Activated T-cell treated with anti-CD3 and anti-CD28 coated beads, Interleukin-2, amount 50 U/mL, for 72 hours (primary cell): Measurements from ENCODE around the gene ELFN1. TPM values are rescaled to one million over a fixed set of nuclear protein-coding genes. Genes with fewer than 3 reads are reported as not detected.

ENCODE experiments used
- ATAC-seq, 2 donors: fragments of 150-1000 bp; cut with Tn5 transposase; replicated peaks in 1 of 2; 2 replicates each; pipeline ENCODE4 v1.10.0; 2021; ENCODE audit warnings: moderate library complexity in 2 of 2, mild to moderate bottlenecking in 1 of 2
- DNase-seq, 2 donors: peaks; one replicate each; pipeline ENCODE4 v3.0.0; 2021 to 2022; ENCODE audit warnings: mixed read lengths in 1 of 2
- H3K27ac Mint-ChIP-seq: one replicate; pipeline ENCODE4 v1.8.0; 2022; ENCODE audit warnings: mild to moderate bottlenecking, moderate library complexity, mixed read lengths
- H3K27me3 Mint-ChIP-seq: one replicate; pipeline ENCODE4 v1.8.0; 2022; ENCODE audit warnings: low read depth, mixed read lengths
- H3K36me3 Mint-ChIP-seq, 2 donors: one replicate each; pipeline ENCODE4 v1.8.0; 2022; ENCODE audit warnings: mixed read lengths in 2 of 2, mild to moderate bottlenecking in 1 of 2; ENCODE audit not compliant: insufficient read depth in 2 of 2
- H3K4me1 Mint-ChIP-seq: one replicate; pipeline ENCODE4 v1.8.0; 2022; ENCODE audit warnings: low read depth, mixed read lengths
- H3K4me3 Mint-ChIP-seq, 2 donors: one replicate each; pipeline ENCODE4 v1.8.0; 2022; ENCODE audit warnings: mild to moderate bottlenecking in 2 of 2, mixed read lengths in 2 of 2, moderate library complexity in 2 of 2
- H3K9me3 Mint-ChIP-seq, 2 donors: one replicate each; pipeline ENCODE4 v1.8.0; 2022; ENCODE audit warnings: mixed read lengths in 2 of 2
- total RNA-seq, 2 donors: library from RNA; stranded (reverse); gene quantifications; one replicate each; pipeline ENCODE4 v1.2.3, GENCODE V29; 2022

ELFN1 gene
- total RNA-seq, 2 donors from 2014 or later: not detected

GRCh38 chr7:1733206-1733907 is 63.3 kb downstream of the ELFN1 start:
- H3K36me3 Mint-ChIP-seq: no peaks in the 10 kb centered on the region
- no peak overlapping the region for H3K27ac Mint-ChIP-seq
- H3K9me3 Mint-ChIP-seq: no peaks in the 10 kb centered on the region
- no peaks in the 10 kb centered on the region for H3K27me3 Mint-ChIP-seq
- ATAC-seq: peak in 1 of 2 donors; percentile 39
- DNase-seq: no peak
- no peak overlapping the region for H3K4me3 Mint-ChIP-seq
- peaks cover 3% of the 10 kb centered on the region for H3K4me1 Mint-ChIP-seq

- Mint-ChIP-seq H3K4me1 (peaks cover 6% of the 10 kb centered on the region), H3K9me3 (no peaks in the 10 kb centered on the region), H3K27me3 (no peaks in the 10 kb centered on the region), H3K4me3 (no peak overlapping the region), H3K36me3 (no peaks in the 10 kb centered on the region), H3K27ac (no peak overlapping the region)
- DNase-seq (no peak), ATAC-seq (no peak)
Measured at GRCh38 chr7:1733908-1734730, 64.0 kb downstream of the ELFN1 start.

GRCh38 chr7:1735262-1735661 is 65.2 kb downstream of the ELFN1 start:
- Mint-ChIP-seq H3K27me3 (no peaks in the 10 kb centered on the region), H3K27ac (no peak overlapping the region), H3K4me3 (no peak overlapping the region), H3K36me3 (no peaks in the 10 kb centered on the region), H3K9me3 (no peaks in the 10 kb centered on the region), H3K4me1 (peaks cover 9% of the 10 kb centered on the region)
- no peak for ATAC-seq
- DNase-seq: no peak

GRCh38 chr7:1735806-1736483 is 65.9 kb downstream of the ELFN1 start:
- no peak overlapping the region for H3K4me3 Mint-ChIP-seq
- no peaks in the 10 kb centered on the region for H3K27me3 Mint-ChIP-seq
- H3K4me1 Mint-ChIP-seq: peaks cover 9% of the 10 kb centered on the region
- no peaks in the 10 kb centered on the region for H3K36me3 Mint-ChIP-seq
- no peak for ATAC-seq
- no peak for DNase-seq
- no peaks in the 10 kb centered on the region for H3K9me3 Mint-ChIP-seq
- no peak overlapping the region for H3K27ac Mint-ChIP-seq

GRCh38 chr7:1736484-1736817 is 66.4 kb downstream of the ELFN1 start:
- Mint-ChIP-seq H3K36me3 (no peaks in the 10 kb centered on the region), H3K4me3 (no peak overlapping the region)

GRCh38 chr7:1736830-1737229 is 66.8 kb downstream of the ELFN1 start:
- H3K27me3 Mint-ChIP-seq: no peaks in the 10 kb centered on the region
- no peaks in the 10 kb centered on the region for H3K36me3 Mint-ChIP-seq
- ATAC-seq (no peak), DNase-seq (no peak)
- H3K4me1 Mint-ChIP-seq: peaks cover 9% of the 10 kb centered on the region
- no peak overlapping the region for H3K27ac Mint-ChIP-seq
- no peaks in the 10 kb centered on the region for H3K9me3 Mint-ChIP-seq
- no peak overlapping the region for H3K4me3 Mint-ChIP-seq

More at GRCh38 chr7:1736484-1736817, 66.4 kb downstream of the ELFN1 start:
- Mint-ChIP-seq H3K4me1 (peaks cover 9% of the 10 kb centered on the region), H3K27ac (no peak overlapping the region), H3K9me3 (no peaks in the 10 kb centered on the region), H3K27me3 (no peaks in the 10 kb centered on the region)
- ATAC-seq: no peak
- DNase-seq: no peak

GRCh38 chr7:1737523-1737922 is 67.4 kb downstream of the ELFN1 start:
- ATAC-seq (no peak), DNase-seq (no peak)
- Mint-ChIP-seq H3K4me3 (no peak overlapping the region), H3K4me1 (peaks cover 11% of the 10 kb centered on the region), H3K27me3 (no peaks in the 10 kb centered on the region), H3K36me3 (no peaks in the 10 kb centered on the region), H3K27ac (no peak overlapping the region), H3K9me3 (no peaks in the 10 kb centered on the region)

GRCh38 chr7:1737956-1738355 is 67.9 kb downstream of the ELFN1 start:
- DNase-seq (no peak), ATAC-seq (no peak)
- Mint-ChIP-seq H3K4me3 (no peak overlapping the region), H3K36me3 (no peaks in the 10 kb centered on the region), H3K27ac (no peak overlapping the region), H3K27me3 (no peaks in the 10 kb centered on the region), H3K4me1 (peaks cover 15% of the 10 kb centered on the region), H3K9me3 (no peaks in the 10 kb centered on the region)

- Mint-ChIP-seq H3K4me3 (no peak overlapping the region), H3K27ac (no peak overlapping the region), H3K27me3 (no peaks in the 10 kb centered on the region), H3K4me1 (peaks cover 15% of the 10 kb centered on the region), H3K36me3 (no peaks in the 10 kb centered on the region), H3K9me3 (no peaks in the 10 kb centered on the region)
- DNase-seq (no peak), ATAC-seq (no peak)
Measured at GRCh38 chr7:1738511-1738910, 68.4 kb downstream of the ELFN1 start.

GRCh38 chr7:1738956-1739355 is 68.9 kb downstream of the ELFN1 start:
- Mint-ChIP-seq H3K9me3 (no peaks in the 10 kb centered on the region), H3K27me3 (no peaks in the 10 kb centered on the region), H3K4me3 (no peak overlapping the region), H3K27ac (no peak overlapping the region), H3K36me3 (no peaks in the 10 kb centered on the region), H3K4me1 (peaks cover 15% of the 10 kb centered on the region)
- DNase-seq (no peak), ATAC-seq (no peak)

GRCh38 chr7:1739593-1739992 is 69.5 kb downstream of the ELFN1 start:
- H3K27me3 Mint-ChIP-seq: no peaks in the 10 kb centered on the region
- peaks cover 15% of the 10 kb centered on the region for H3K4me1 Mint-ChIP-seq
- H3K9me3 Mint-ChIP-seq: no peaks in the 10 kb centered on the region
- no peak overlapping the region for H3K4me3 Mint-ChIP-seq
- no peak overlapping the region for H3K27ac Mint-ChIP-seq
- H3K36me3 Mint-ChIP-seq: no peaks in the 10 kb centered on the region
- no peak for DNase-seq
- ATAC-seq: no peak

GRCh38 chr7:1740214-1740613 is 70.1 kb downstream of the ELFN1 start:
- no peak for ATAC-seq

GRCh38 chr7:1741246-1741645 is 71.2 kb downstream of the ELFN1 start:
- H3K27me3 Mint-ChIP-seq: no peaks in the 10 kb centered on the region
- H3K4me1 Mint-ChIP-seq: peaks cover 15% of the 10 kb centered on the region
- no peaks in the 10 kb centered on the region for H3K9me3 Mint-ChIP-seq
- H3K27ac Mint-ChIP-seq: no peak overlapping the region
- peak overlapping the region in 1 of 2 donors; percentile 24 for H3K4me3 Mint-ChIP-seq
- H3K36me3 Mint-ChIP-seq: no peaks in the 10 kb centered on the region
- ATAC-seq (no peak), DNase-seq (no peak)

More at GRCh38 chr7:1740214-1740613, 70.1 kb downstream of the ELFN1 start:
- no peak for DNase-seq
- Mint-ChIP-seq H3K27ac (no peak overlapping the region), H3K36me3 (no peaks in the 10 kb centered on the region), H3K4me1 (peaks cover 15% of the 10 kb centered on the region), H3K9me3 (no peaks in the 10 kb centered on the region), H3K4me3 (no peak overlapping the region), H3K27me3 (no peaks in the 10 kb centered on the region)
